Measurements from ENCODE around the gene PAX2.

PAX2 gene

DNA sequence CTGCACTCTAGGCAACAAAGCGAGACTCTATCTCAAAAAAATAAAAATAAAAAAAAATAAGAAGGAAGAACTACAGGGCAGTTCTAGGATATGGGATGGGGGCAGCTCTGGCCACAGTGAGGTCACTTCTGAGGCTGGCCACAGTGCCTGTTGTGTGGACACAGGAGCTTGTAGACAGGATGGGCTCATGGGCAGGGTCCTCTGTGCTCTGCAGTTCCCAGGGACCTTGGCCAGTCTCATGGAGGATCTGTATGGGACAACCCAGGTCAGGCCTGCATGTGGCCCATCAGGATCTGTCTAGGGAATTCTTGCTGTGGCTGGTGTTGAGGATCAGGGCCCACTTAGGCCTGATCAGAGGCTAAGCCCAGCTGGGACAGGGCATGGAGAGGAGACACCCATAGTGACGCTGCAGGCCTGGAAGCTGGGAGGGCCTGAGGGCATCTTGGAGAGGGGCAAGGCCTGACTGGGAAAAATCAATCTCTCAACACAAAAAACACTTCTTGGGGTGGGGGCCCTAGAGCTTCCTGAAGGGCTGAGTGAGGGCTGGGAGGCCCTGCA is 19.4 kb upstream of the PAX2 start:
- Histone ChIP-seq H3K4me1 (ENCODE audit: control insufficient read depth, insufficient read depth, low read length) (peaks cover 4% of the 10 kb centered on the region), H3K4me3 (ENCODE audit: low read length) (no peak overlapping the region), H3K27me3 (replicated peaks; ENCODE audit: control insufficient read depth, insufficient read depth, low read length) (peaks cover 64% of the 10 kb centered on the region), H3K9ac (ENCODE audit: low read length) (no peak overlapping the region), H3K36me3 (ENCODE audit: control insufficient read depth, insufficient read depth, low read length, severe bottlenecking) (no peaks in the 10 kb centered on the region), H3K9me3 (ENCODE audit: control insufficient read depth, low read length) (no peaks in the 10 kb centered on the region)
- no peak for DNase-seq (ENCODE audit: low read depth)

DNA sequence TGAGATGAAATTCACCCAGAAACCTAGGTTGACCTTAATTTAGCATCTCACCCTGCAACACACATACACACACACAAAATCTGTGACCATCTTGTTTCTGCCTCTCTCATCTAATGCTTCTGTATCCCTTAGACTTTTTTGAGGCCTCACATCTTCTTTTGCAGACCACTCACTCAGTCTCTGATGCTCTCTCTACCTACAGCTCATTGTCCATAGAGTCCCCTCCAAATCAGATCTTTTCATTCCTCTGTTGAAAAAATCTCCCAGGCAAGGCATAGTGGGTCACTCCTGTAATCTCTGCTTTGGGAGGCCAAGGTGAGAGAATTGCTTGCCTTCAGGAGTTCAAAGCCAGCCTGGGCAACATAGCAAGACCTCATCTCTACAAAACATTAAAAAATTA is 17.6 kb upstream of the PAX2 start:
- H3K36me3 ChIP-seq (ENCODE audit: control insufficient read depth, insufficient read depth, low read length, severe bottlenecking) = no peaks in the 10 kb centered on the region
- peaks cover 5% of the 10 kb centered on the region for H3K4me1 ChIP-seq (ENCODE audit: control insufficient read depth, insufficient read depth, low read length)
- DNase-seq (ENCODE audit: low read depth) = no peak
- no peak overlapping the region for H3K9ac ChIP-seq (ENCODE audit: low read length)
- H3K27me3 ChIP-seq (replicated peaks; ENCODE audit: control insufficient read depth, insufficient read depth, low read length) = peaks cover 68% of the 10 kb centered on the region
- H3K4me3 ChIP-seq (ENCODE audit: low read length) = no peak overlapping the region
- H3K9me3 ChIP-seq (ENCODE audit: control insufficient read depth, low read length) = no peaks in the 10 kb centered on the region

DNA sequence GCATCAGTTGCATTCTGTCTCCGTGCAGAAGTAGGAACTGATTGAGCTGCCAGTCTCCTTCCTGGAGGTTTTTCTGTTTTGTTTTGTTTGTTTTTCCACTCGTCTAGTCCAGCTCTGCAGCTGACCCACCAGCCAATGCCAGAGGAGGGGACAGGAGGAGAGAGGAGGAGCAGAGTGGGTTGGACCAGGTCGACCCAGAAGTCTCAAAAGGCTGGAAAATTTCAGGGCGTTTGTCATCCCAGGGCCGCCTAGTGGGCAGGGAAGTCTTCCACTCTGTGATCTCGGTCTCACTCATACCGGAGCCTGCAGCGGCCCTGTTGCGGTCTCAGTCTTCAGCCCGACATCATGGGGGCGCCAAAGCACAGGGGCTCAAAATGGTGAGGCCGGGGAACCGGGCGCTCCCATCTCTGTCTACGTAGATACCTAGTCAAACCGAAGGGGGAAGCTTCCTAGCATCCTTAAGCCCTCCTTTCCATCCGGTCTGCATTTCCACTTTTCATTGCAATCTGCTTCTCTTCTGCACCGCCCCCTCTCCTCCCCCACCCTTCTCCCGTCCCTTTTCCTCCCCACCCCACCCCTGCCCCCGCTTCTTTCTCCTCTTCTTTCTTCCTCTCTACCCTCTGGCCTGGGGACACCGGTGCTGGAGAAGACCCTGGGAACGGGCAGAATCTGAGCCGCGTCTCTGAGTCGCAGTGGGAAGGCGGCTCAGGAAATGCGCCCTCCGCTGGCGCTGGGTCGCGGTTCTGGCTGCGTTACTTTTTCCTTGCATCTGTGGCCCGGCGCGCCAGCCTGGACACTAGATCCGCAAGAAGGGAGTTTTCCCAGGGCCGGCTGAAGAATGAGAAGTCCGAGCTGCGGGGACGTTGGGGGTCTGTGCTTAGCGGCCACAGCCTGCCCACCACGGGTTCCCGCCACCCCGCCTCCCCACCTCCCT is 16.2 kb upstream of the PAX2 start:
- no peak overlapping the region for H3K4me3 ChIP-seq (ENCODE audit: low read length)
- H3K4me1 ChIP-seq (ENCODE audit: control insufficient read depth, insufficient read depth, low read length) = peaks cover 5% of the 10 kb centered on the region
- no peaks in the 10 kb centered on the region for H3K36me3 ChIP-seq (ENCODE audit: control insufficient read depth, insufficient read depth, low read length, severe bottlenecking)
- H3K9me3 ChIP-seq (ENCODE audit: control insufficient read depth, low read length) = no peaks in the 10 kb centered on the region
- peaks cover 71% of the 10 kb centered on the region for H3K27me3 ChIP-seq (replicated peaks; ENCODE audit: control insufficient read depth, insufficient read depth, low read length)
- no peak overlapping the region for H3K9ac ChIP-seq (ENCODE audit: low read length)
- DNase-seq (ENCODE audit: low read depth) = peak; percentile 27

DNA sequence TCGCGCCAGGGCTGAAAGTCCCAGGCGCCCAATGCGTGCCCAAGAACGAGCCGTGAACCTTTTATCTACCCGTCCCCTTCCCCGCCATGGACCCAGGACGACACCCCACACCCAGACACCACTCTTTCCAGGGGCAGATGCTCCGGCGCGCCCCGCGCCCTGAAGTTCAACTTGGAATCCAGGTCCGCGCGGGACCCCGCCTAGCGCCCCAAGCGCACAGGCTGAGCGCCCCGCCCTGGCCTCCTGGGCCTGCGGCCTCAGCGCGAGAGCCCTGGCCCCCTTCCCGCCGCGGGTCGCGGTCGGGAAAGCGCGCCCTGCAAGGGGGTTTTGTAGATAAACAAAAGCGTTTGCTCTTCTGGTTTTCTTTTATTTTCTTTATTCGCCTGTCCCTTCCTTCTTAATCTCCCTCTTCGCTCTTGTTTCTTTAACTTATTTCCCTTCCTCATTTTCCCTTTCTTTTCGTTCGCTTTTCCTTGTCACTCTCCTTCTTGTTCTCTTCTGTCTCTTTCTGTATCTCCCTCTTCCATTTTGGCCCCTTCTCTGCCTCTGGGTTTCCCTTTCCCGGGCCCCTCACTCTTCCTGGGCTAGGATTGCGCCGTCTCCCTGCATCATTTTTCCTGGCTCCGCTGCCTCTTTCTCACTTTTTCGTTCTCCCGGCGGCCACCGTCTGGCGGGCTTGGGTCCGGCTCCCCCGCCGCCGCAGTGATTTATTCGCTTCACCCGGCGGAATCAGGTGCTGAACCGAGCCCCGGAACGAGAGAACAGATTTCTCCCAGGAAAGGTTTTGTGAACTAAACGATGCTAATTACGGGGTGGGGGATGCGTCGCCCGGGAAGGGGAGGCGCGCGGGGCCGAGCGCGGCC is 15.3 kb upstream of the PAX2 start:
- Histone ChIP-seq H3K4me3 (ENCODE audit: low read length) (no peak overlapping the region), H3K27me3 (replicated peaks; ENCODE audit: control insufficient read depth, insufficient read depth, low read length) (peaks cover 80% of the 10 kb centered on the region), H3K9me3 (ENCODE audit: control insufficient read depth, low read length) (no peaks in the 10 kb centered on the region), H3K9ac (ENCODE audit: low read length) (no peak overlapping the region), H3K36me3 (ENCODE audit: control insufficient read depth, insufficient read depth, low read length, severe bottlenecking) (no peaks in the 10 kb centered on the region), H3K4me1 (ENCODE audit: control insufficient read depth, insufficient read depth, low read length) (peaks cover 5% of the 10 kb centered on the region)
- no peak for DNase-seq (ENCODE audit: low read depth)

DNA sequence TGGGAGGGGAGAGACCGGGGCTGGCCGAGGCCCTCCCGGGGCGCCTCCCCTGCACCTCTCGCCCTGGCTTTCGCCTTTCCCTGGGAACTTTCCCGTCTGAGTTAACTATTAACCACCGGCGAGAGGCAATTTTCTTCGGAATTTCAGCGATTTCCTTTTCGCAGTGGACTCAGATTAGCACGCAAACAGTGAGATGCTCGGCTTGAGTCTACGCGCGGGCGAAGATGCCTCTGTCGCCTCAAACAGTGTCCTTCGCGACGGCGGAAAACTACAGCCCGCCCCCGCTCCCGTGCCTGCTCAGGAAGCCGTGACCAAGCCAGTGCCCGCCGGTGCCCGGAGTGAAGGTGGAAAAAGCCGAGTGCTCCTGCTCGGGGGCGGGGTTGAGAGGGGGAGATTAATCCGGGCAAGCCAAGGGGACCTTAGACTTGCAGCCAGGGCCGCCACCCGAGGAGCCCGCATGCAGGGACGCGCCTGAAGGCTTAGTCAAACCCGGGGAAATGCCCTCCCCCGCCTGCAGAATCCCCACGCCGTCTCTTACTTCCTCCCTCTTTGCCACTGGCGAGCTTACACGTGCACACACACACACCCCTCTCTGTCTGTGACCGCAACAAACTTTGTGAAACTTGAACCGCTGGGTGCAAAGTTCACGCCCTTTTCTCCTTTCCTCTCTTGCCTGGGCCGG is 14.5 kb upstream of the PAX2 start:
- Histone ChIP-seq H3K9me3 (ENCODE audit: control insufficient read depth, low read length) (no peaks in the 10 kb centered on the region), H3K4me3 (ENCODE audit: low read length) (no peak overlapping the region), H3K27me3 (replicated peaks; ENCODE audit: control insufficient read depth, insufficient read depth, low read length) (peaks cover 82% of the 10 kb centered on the region), H3K4me1 (ENCODE audit: control insufficient read depth, insufficient read depth, low read length) (peaks cover 5% of the 10 kb centered on the region), H3K9ac (ENCODE audit: low read length) (no peak overlapping the region), H3K36me3 (ENCODE audit: control insufficient read depth, insufficient read depth, low read length, severe bottlenecking) (no peaks in the 10 kb centered on the region)
- DNase-seq (ENCODE audit: low read depth) = peak; percentile 30

DNA sequence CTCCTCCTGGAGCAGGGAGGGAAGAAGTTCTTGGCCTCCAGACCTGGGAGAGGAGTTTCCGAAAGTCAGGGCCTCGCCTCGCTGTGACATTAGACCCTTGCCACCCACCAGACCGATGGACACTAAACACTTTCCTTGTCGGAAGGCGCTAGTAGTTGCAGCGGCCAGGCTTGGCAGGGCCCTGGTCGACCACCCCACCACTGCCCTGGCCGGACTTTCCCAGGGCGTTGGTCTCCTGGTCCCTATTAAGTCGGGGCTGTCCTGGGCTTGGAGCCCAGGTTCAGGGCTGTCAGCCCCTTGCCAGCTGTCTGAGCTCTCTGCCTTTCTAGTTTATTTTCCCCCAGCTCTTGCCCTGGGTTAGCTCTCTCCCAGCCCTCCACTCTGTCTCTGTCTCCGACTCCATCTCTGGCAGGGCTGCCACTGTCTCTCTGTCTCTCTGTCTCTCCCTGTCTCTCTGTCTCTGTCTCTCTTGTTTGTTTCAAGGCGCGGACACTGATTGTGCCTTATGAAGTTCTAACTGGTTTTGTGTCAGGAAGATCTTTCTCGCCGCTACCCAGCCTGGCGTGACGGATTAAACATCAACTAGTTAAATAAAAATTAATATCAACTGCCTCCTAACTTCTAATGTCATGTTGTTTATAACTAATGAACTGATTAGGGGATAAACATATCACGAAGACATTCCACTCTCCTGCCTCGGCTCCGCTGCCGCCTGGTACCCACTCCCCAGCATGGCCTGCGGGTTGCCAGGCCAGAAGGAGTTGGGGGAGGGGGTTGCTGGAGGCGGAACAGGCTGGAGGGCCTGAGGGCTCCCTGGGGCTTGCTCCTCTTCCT is 13.8 kb upstream of the PAX2 start:
- no peak overlapping the region for H3K4me3 ChIP-seq (ENCODE audit: low read length)
- no peak overlapping the region for H3K9ac ChIP-seq (ENCODE audit: low read length)
- DNase-seq (ENCODE audit: low read depth) = no peak
- no peaks in the 10 kb centered on the region for H3K9me3 ChIP-seq (ENCODE audit: control insufficient read depth, low read length)
- no peaks in the 10 kb centered on the region for H3K36me3 ChIP-seq (ENCODE audit: control insufficient read depth, insufficient read depth, low read length, severe bottlenecking)
- peaks cover 84% of the 10 kb centered on the region for H3K27me3 ChIP-seq (replicated peaks; ENCODE audit: control insufficient read depth, insufficient read depth, low read length)
- H3K4me1 ChIP-seq (ENCODE audit: control insufficient read depth, insufficient read depth, low read length) = peaks cover 5% of the 10 kb centered on the region

DNA sequence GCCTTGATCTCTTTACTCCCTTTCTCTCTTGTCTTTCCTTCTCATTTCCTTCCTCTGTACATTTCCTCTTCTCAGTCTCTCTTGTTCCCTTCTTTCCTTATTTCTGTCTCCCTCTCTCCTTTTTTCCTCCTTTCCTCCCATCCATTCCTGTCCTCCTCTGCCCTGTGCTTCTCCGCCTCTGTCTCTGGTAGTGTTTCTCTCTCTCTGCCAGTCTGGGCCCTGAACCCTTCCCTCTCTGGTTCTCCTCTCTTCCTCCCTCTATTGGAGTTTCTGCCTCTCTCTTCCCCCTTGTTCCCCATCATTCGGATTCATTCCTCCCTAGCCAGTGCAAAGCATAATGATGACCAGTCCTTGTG is 13.2 kb upstream of the PAX2 start:
- DNase-seq (ENCODE audit: low read depth) = no peak
- H3K27me3 ChIP-seq (replicated peaks; ENCODE audit: control insufficient read depth, insufficient read depth, low read length) = peaks cover 87% of the 10 kb centered on the region
- peaks cover 5% of the 10 kb centered on the region for H3K4me1 ChIP-seq (ENCODE audit: control insufficient read depth, insufficient read depth, low read length)
- no peak overlapping the region for H3K9ac ChIP-seq (ENCODE audit: low read length)
- H3K9me3 ChIP-seq (ENCODE audit: control insufficient read depth, low read length) = no peaks in the 10 kb centered on the region
- H3K4me3 ChIP-seq (ENCODE audit: low read length) = no peak overlapping the region
- no peaks in the 10 kb centered on the region for H3K36me3 ChIP-seq (ENCODE audit: control insufficient read depth, insufficient read depth, low read length, severe bottlenecking)

DNA sequence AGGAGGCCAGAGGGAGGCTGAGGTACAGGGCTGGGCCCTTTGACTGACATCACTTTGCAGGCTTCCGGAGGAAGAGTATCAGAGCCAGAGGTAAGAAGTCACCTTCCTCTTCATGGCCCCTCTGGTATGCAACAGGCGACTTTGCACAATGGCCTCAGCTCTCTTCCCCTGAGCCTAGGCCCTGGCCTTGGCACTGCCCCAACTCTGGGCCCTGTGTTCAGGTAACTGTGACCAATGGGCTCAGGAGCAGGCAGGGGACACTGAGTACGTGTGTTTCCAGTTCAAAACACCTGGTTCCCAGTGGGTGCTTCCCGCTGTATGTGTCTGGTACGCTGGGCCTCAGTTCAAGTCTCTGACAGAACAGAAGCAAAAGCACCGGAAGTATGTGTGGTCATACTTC is 12.1 kb upstream of the PAX2 start:
- no peak overlapping the region for H3K9ac ChIP-seq (ENCODE audit: low read length)
- no peaks in the 10 kb centered on the region for H3K36me3 ChIP-seq (ENCODE audit: control insufficient read depth, insufficient read depth, low read length, severe bottlenecking)
- no peaks in the 10 kb centered on the region for H3K9me3 ChIP-seq (ENCODE audit: control insufficient read depth, low read length)
- peaks cover 87% of the 10 kb centered on the region for H3K27me3 ChIP-seq (replicated peaks; ENCODE audit: control insufficient read depth, insufficient read depth, low read length)
- no peak for DNase-seq (ENCODE audit: low read depth)
- peaks cover 5% of the 10 kb centered on the region for H3K4me1 ChIP-seq (ENCODE audit: control insufficient read depth, insufficient read depth, low read length)
- no peak overlapping the region for H3K4me3 ChIP-seq (ENCODE audit: low read length)

DNA sequence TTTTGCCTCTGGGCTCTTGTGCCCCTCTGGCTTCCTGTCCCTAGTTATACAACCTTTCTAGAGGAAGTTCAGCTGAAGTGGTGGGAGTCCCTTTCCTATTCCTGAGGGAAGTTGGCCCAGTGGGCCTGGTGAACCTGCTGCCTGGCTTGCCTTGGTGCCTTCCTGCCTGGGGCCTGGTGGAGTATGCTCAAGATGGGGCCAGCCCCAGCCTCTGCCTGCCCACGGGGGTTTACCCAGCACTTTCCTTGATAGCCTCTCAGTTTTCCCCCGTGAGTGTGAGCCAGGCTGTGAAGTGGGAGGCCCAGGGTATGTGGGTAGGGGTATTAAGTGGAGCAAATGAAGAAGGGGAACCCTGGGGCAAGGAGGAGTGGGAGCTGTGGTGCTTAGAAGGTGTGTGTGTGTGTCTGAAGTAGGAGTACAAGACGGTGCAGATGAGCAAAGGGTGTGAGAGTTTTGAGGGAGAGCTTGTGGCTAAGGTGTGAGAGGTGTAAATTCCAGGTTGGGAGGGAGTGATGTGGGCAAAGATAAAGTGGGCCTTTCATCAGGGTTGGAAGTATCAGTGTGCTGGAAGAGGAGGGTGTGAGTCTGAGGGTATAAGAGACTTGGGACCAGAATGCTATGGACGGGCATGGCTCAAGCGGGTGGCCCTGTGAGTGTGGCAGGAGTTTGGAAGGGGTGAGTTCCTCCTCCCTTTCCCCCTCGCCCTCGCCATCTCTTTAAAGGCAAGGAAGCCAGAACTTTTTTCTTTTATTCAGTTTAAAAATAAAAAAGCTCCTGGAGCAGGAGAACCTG is 10.9 kb upstream of the PAX2 start:
- DNase-seq (ENCODE audit: low read depth) = no peak
- Histone ChIP-seq H3K4me1 (ENCODE audit: control insufficient read depth, insufficient read depth, low read length) (peaks cover 5% of the 10 kb centered on the region), H3K27me3 (replicated peaks; ENCODE audit: control insufficient read depth, insufficient read depth, low read length) (peaks cover 92% of the 10 kb centered on the region), H3K4me3 (ENCODE audit: low read length) (no peak overlapping the region), H3K36me3 (ENCODE audit: control insufficient read depth, insufficient read depth, low read length, severe bottlenecking) (no peaks in the 10 kb centered on the region), H3K9ac (ENCODE audit: low read length) (no peak overlapping the region), H3K9me3 (ENCODE audit: control insufficient read depth, low read length) (no peaks in the 10 kb centered on the region)

DNA sequence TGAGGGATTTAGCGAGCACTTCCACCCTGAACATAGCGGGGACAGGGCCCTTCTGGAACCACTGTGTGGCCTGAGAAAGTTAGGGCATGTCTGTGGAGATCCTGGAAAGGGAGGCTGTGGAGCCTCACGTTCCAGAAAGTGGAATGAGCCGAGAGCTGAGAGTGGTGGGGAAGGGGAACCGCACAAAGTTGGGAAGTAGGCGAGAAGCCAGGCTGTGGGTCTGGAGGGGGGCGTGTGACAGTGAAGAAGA is 10.4 kb upstream of the PAX2 start:
- H3K27me3 ChIP-seq (replicated peaks; ENCODE audit: control insufficient read depth, insufficient read depth, low read length) = peaks cover 93% of the 10 kb centered on the region
- H3K9me3 ChIP-seq (ENCODE audit: control insufficient read depth, low read length) = no peaks in the 10 kb centered on the region
- H3K9ac ChIP-seq (ENCODE audit: low read length) = no peak overlapping the region
- no peak for DNase-seq (ENCODE audit: low read depth)
- H3K4me1 ChIP-seq (ENCODE audit: control insufficient read depth, insufficient read depth, low read length) = peaks cover 5% of the 10 kb centered on the region
- H3K4me3 ChIP-seq (ENCODE audit: low read length) = no peak overlapping the region
- no peaks in the 10 kb centered on the region for H3K36me3 ChIP-seq (ENCODE audit: control insufficient read depth, insufficient read depth, low read length, severe bottlenecking)

All from adipocyte (in vitro differentiated cells).